H1 (cell line): ENCODE measurements around the gene GALNT9.

Experiments used
- GABPA ChIP-seq: IDR thresholded peaks from 2 replicates; pipeline ENCODE4 v1.6.1; 2011; ENCODE audit warnings: mild to moderate bottlenecking, low read length, moderate library complexity, borderline replicate concordance; ENCODE audit not compliant: insufficient read depth
- TAF1 ChIP-seq: IDR thresholded peaks from 2 replicates; pipeline ENCODE4 v1.6.1; 2011; ENCODE audit warnings: mild to moderate bottlenecking, low read depth, low read length

DNA sequence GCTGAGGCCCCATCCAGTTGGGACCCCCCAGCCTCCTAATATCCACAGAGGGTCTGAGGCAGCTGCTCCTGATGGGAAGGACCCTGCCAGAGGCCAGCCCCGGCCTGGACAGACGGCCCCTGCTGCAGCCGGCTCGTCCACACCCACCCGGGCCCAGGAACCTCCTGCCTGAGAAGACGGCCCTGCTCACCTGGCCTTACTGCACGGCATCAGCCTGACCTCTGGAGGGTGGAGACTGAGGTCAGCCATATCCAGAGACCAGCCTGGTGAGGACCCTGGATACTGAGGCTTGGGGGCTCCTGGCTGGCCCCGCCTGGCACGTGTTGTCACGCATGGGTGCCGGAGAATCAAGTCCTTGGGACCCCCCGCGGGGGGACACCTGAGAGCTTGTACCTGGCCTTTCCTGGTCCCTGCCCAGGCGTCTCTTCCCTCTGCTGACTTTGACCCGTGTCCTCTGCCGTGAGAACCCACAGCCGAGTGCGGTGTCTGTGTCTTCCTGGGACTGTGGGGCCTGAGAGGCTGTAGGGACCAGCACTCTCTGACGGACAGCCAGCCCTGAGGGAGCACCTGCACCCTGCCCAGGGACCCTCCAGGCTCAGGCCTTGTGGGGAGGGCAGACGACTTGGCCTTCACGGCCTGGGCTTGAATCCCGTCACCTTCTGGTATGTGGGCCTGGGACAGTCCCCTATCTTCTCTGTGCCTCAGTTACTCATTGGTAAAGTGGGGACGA lies 127.8 kb downstream of the GALNT9 start:
- no peak for TF ChIP-seq TAF1
- TF ChIP-seq GABPA = no peak
